Activated CD4-positive, alpha-beta T cell treated with anti-CD3 and anti-CD28 coated beads, Interleukin-2, Interleukin-6, amounts not matched to agents 100 ng/mL and 50 ng/mL, durations not matched to agents 16 hours and 8 hours (primary cell): ENCODE measurements around the gene GRIN2A.

Experiments
- DNase-seq: peaks from one replicate; pipeline ENCODE4 v3.0.0-alpha.2; 2020

The GRIN2A gene

GRCh38 chr16:9736547-9736946 lies 445.7 kb downstream of the GRIN2A start:
- no peak for DNase-seq

GRCh38 chr16:9723136-9723535 lies 459.1 kb downstream of the GRIN2A start:
- no peak for DNase-seq

DNA sequence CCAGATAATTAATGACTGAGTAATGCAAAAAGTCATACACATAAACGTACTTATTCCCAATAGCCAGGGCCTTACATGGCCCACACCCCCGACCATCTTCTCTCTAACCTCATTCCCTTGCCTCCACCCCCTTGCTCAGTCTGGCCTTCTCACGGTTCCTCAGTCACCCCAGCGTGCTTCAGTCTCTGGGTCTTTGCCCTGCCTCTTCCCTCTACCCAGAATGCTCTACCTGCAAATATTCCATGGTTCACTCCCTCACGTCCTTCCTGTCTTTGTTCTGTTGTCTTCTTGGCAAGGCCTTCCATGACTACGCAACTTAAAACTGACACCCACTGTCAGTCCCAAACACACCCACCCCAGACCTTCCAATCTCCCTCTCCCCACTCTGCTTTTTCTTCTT lies 468.3 kb downstream of the GRIN2A start:
- DNase-seq: no peak

DNA sequence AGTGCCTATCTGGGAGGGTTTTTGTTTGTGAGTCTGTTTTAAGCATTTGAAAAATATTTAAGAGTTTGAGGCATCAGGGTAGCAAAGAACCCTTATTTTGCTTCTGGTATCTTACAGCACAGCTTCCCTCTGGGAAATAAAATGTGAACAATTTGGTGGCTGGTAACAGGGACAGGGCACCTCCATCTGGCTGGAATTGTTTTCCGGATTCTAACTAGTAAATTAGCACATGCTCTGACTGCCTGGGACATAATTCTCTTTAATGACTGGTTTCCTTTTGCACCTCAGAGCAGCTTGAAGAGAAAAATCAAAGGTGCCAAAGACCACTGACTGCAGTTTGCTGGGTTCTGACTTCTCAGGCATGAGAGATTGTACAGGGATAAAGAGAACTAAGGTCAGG lies 469.1 kb downstream of the GRIN2A start:
- DNase-seq: no peak

DNA sequence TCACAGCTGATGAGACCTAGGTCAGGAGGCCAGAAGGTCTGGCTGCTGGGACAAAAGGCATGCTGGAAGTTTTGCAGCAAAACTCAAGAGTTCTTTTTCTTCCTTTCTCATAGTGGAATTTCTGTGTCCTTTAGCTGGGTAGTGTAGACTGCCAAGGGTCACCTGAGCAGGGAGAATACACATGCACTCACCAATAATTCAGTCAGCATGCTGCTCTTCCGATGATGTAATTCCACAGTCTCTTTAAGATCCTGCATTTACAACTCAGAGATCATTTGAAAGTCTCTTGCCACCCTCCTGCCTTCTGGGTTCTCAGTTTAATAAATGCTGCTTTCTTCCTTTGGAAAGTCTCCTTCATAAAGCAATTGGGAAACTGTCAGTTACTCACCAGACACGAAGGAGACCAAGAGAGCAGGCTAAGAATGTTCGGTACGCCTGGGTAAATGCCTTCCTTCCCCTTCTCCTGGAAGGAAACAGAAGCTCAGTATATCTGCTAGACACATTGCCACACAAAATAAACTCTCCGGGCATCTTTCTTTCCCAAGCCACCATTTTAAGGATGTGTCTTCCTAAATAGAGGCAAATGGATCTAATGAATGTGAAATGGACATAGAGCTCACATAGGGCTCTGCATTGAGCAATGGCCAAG lies 473.1 kb downstream of the GRIN2A start:
- DNase-seq: no peak

DNA sequence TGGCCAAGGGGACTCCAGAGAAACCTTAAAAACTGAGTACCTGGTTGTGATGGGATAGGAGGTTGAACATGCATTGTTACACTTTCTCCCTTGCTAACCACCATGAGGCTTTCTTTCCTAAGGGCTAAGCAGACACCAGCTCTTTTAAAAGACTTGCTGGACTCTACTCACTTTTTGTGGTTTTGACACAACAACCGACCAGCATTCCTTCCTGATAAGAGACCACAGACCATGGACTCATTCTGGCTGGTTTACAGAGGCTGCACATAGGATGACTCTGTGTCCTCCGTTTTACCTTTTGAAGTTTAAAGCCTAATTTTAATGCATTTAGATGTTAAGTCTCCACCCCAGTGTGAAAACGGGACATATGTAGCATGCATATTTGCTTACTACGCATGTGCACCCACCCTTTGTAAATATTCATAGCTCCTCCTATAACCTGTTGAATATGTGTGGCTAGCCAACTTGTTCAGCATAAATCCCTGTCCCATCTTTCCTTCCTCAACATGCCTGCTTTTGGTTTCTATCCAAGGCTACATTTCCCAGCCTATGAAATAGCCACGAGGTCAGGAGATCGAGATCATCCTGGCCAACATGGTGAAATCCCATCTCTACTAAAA lies 475.9 kb downstream of the GRIN2A start:
- DNase-seq: no peak

GRCh38 chr16:9703731-9704130 lies 478.5 kb downstream of the GRIN2A start:
- no peak for DNase-seq
